Transverse colon (tissue), 4 donors: ENCODE results near the gene PRKCE. TPM values are rescaled to one million over a fixed set of nuclear protein-coding genes. Genes with fewer than 3 reads are reported as not detected.

ENCODE experiments used
- DNase-seq: peaks from one replicate; pipeline ENCODE4 v3.0.0-alpha.2; 2019
- H3K27ac ChIP-seq, 4 donors: fragments of 200-600 bp; sonication (generic); 2 replicates each; pipeline ENCODE4 v1.5.1; 2016 to 2018; ENCODE audit warnings: inconsistent platforms in 4 of 4
- H3K27me3 ChIP-seq: fragments of 200-600 bp; sonication (generic); 2 replicates; pipeline ENCODE4 v1.5.1; 2017; ENCODE audit warnings: inconsistent platforms
- H3K36me3 ChIP-seq, 4 donors: fragments of 200-600 bp; sonication (generic); 2 replicates each; pipeline ENCODE4 v1.5.1; 2017 to 2019; ENCODE audit warnings: inconsistent platforms in 4 of 4
- H3K4me1 ChIP-seq, 4 donors: fragments of 200-600 bp; sonication (generic); 2 replicates each; pipeline ENCODE4 v1.5.1; 2017 to 2020; ENCODE audit warnings: inconsistent platforms in 4 of 4
- H3K4me3 ChIP-seq, 4 donors: fragments of 200-600 bp; sonication (generic); 1 replicate in 1 of 4; 2 replicates in 3 of 4; pipeline versions ENCODE4 v1.5.1 to v1.6.1; 2017 to 2019; ENCODE audit warnings: inconsistent platforms in 4 of 4
- H3K9me3 ChIP-seq, 2 donors: fragments of 200-600 bp; sonication (generic); 2 replicates each; pipeline ENCODE4 v1.5.1; 2017 to 2019; ENCODE audit warnings: inconsistent platforms in 2 of 2
- EP300 ChIP-seq: sonication (generic); formaldehyde crosslinking; IDR thresholded peaks from one replicate; pipeline ENCODE4 v1.6.1; 2017; ENCODE audit warnings: antibody characterized with exemption, low read depth
- POLR2A ChIP-seq: fragments of 450-650 bp; IDR thresholded peaks from one replicate; pipeline ENCODE4 v1.6.1; 2016; ENCODE audit warnings: antibody characterized with exemption, mild to moderate bottlenecking, moderate library complexity
- POLR2AphosphoS5 ChIP-seq, 3 donors: sonication (generic); formaldehyde crosslinking; IDR thresholded peaks; one replicate each; pipeline ENCODE4 v1.6.1; 2016; ENCODE audit warnings: antibody characterized with exemption in 3 of 3
- WGBS, 2 donors: methylation state at CpG; one replicate each; pipeline ENCODE4 v1.1.5; 2018; ENCODE audit warnings: low coverage in 1 of 2; 5-methylcytosine and 5-hydroxymethylcytosine counted together
- in situ Hi-C, 4 donors: fragments of 200-750 bp; cut with MboI; loops; one replicate each; pipeline versions ENCODE4 v1.15.0 to v1.15.1; 2017; ENCODE audit warnings: low sequenced_read_pairs in 3 of 4, low pct_ligation_motif_present in 1 of 4, low pct_unique_long_range_greater_than_20kb in 1 of 4
- intact Hi-C: fragments of 100-400 bp; cut with DNase I; formaldehyde crosslinking; loops from one replicate; pipeline ENCODE4 v1.15.1; 2023; ENCODE audit warnings: low total_unique reads
- total RNA-seq, 4 donors: library from RNA; depleted of rRNA; stranded (reverse); fragments of >200 nt; gene quantifications; one replicate each; pipeline ENCODE4 v1.1.0, GENCODE V29; 2016
- TF ChIP-seq, protein P1 (sequence below), 5 experiments: fragments of 200-600 bp in 3 of 5; fragments of 450-650 bp in 2 of 5; sonication (generic) in 3 of 5; IDR thresholded peaks; 1 replicate in 2 of 5; 2 replicates in 3 of 5; pipeline ENCODE4 v1.5.1; 2016 to 2017; ENCODE audit warnings: antibody characterized with exemption in 5 of 5, inconsistent platforms in 3 of 5, mild to moderate bottlenecking in 2 of 5, moderate library complexity in 1 of 5

PRKCE gene
- total RNA-seq, 4 donors from 2014 or later: 8.6 to 20.6 (median 11.3) TPM

DNA sequence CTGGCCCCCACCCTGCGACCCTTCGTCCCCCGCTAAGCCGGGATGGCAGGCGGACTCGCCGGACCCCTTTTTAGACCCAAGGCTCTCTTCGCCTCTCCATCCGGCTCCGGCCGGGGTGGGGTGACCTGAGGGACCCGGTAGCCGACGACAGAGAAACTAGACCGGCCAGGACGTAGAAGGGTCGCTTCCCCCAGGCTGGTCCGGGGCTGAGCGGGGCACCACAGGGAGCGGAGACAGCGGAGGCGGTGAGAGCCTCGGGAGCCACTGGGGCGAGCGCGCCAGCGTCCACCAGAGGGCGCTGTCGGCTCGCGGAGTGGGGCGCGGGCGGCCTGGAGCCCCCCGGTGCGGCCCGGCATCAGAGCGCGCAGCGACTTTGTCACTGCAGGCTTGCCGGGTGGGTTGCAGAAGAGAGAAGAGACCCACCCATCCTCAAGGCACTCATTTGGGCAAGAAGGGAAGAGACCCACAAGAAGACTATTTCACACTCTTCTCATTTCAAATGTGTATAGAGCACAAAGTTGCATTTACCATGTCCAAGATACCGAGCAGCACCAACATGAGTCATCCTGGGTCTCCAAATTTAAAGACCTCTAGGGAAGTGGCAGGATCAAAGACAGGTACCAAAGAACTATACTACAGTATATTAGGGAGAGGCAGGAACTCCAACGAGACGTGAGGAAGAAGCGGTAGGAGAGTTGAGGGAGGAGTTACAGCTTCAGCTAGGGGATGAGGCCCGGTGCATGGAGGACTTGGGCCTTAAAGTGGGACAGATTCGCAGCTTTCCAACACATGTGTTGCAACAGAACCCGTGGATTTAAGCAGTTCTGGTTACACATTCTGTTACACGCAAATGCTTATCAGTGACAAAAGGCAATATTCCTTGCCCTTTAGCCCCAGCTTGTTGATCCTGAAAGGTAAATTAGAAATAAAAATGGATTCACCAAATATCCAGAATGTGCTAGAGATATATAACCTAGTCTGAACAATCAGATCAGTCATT lies 7.6 kb upstream of the PRKCE start:
- WGBS, 2 donors: 20 to 56% methylated on average over 7 to 24 of the region's 49 CpGs
- peak overlapping the region in 2 of 4 donors; percentile 8 to 66 for H3K27ac ChIP-seq
- peak; percentile 71 for DNase-seq
- H3K4me3 ChIP-seq: peak overlapping the region; percentile 44 to 64 (median 52)
- no peaks in the 10 kb centered on the region for H3K9me3 ChIP-seq
- intact Hi-C loops (loop anchor here (2.0 kb wide), 1 partner anchor 293 kb away; no protein-coding TSS in a partner anchor), in situ Hi-C loops (loop anchor here in 3 of 4 donors (10.0 to 25.0 kb wide), 3 partner anchors 131 to 718 kb away; no protein-coding TSS in a partner anchor)
- peaks cover 14 to 25% (median 19%) of the 10 kb centered on the region in 4 donors for H3K4me1 ChIP-seq
- peaks cover 14% of the 10 kb centered on the region for H3K27me3 ChIP-seq
- TF ChIP-seq, protein P1, sequence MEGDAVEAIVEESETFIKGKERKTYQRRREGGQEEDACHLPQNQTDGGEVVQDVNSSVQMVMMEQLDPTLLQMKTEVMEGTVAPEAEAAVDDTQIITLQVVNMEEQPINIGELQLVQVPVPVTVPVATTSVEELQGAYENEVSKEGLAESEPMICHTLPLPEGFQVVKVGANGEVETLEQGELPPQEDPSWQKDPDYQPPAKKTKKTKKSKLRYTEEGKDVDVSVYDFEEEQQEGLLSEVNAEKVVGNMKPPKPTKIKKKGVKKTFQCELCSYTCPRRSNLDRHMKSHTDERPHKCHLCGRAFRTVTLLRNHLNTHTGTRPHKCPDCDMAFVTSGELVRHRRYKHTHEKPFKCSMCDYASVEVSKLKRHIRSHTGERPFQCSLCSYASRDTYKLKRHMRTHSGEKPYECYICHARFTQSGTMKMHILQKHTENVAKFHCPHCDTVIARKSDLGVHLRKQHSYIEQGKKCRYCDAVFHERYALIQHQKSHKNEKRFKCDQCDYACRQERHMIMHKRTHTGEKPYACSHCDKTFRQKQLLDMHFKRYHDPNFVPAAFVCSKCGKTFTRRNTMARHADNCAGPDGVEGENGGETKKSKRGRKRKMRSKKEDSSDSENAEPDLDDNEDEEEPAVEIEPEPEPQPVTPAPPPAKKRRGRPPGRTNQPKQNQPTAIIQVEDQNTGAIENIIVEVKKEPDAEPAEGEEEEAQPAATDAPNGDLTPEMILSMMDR (IDR thresholded peaks at IDR 0.05): peak; percentile 94 to 99 (median 98)
- TF ChIP-seq POLR2AphosphoS5 (IDR thresholded peaks at IDR 0.05): no peak
- H3K36me3 ChIP-seq: no peaks in the 10 kb centered on the region

DNA sequence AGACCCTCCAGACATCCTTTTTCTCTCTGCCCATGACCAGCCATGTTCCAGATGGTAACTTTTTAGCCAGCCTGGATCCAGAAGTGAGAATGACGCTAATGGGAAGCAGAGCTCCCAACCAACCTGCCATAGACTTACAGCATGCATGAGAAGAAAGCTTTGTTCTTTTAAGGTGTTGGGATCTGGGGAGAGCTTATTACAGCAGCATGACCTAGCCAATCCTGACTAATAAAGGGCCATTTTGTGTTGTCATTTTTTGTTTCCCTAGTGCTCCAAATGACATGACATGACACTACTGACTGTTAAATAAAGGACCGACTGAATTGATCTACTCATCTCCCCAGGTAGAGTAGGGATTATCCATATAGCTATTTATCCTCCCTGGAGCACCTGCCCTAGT lies 5.2 kb upstream of the PRKCE start:
- TF ChIP-seq POLR2A: no peak
- TF ChIP-seq EP300: no peak
- no peak for TF ChIP-seq POLR2AphosphoS5 (IDR thresholded peaks at IDR 0.05)
- TF ChIP-seq, protein P1 (IDR thresholded peaks at IDR 0.05): no peak
- intact Hi-C loops: loop anchor here (5.0 kb wide), 1 partner anchor 131 kb away; no protein-coding TSS in a partner anchor
- DNase-seq: no peak
- in situ Hi-C loops: loop anchor here (5.0 to 25.0 kb wide), 6 partner anchors 129 to 716 kb away; no protein-coding TSS in a partner anchor
- 95 to 100% methylated on average over 2 of the region's 2 CpGs for WGBS, 2 donors
- H3K4me3 ChIP-seq: no peak overlapping the region
- H3K9me3 ChIP-seq: no peaks in the 10 kb centered on the region
- H3K4me1 ChIP-seq: peaks cover 14 to 34% (median 27%) of the 10 kb centered on the region in 4 donors
- H3K27me3 ChIP-seq: peaks cover 14% of the 10 kb centered on the region
- no peaks in the 10 kb centered on the region for H3K36me3 ChIP-seq
- H3K27ac ChIP-seq: no peak overlapping the region

DNA sequence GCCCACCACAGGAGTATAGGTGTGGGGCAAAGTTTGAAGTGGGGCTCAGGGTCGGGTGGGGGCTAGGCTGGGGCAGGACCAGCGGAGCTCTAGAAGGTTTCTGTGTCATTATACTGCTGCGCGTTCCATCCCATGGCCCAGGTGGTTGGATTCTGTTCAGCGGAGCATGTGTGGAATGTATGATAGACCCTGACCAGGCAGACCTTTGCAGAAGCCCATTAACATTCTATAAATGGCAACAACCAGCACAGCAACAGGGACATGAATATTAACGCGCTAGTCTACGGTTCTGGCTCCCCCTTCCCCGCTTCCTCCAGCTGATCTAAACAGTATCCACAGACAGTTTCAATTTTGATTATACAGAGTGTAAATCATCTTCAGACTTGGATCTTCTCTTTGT lies 4.1 kb upstream of the PRKCE start:
- TF ChIP-seq POLR2A: no peak
- TF ChIP-seq, protein P1 (IDR thresholded peaks at IDR 0.05): no peak
- TF ChIP-seq POLR2AphosphoS5 (IDR thresholded peaks at IDR 0.05): no peak
- no peak for TF ChIP-seq EP300
- no peak for DNase-seq
- intact Hi-C loops (loop anchor here (5.0 kb wide), 1 partner anchor 130 kb away; no protein-coding TSS in a partner anchor), in situ Hi-C loops (loop anchor here (5.0 to 25.0 kb wide), 6 partner anchors 127 to 715 kb away; no protein-coding TSS in a partner anchor)
- Histone ChIP-seq H3K4me1 (peaks cover 14 to 34% (median 27%) of the 10 kb centered on the region in 4 donors), H3K4me3 (no peak overlapping the region), H3K27me3 (peaks cover 12% of the 10 kb centered on the region), H3K27ac (peak overlapping the region; percentile 97 to 100 (median 99)), H3K36me3 (no peaks in the 10 kb centered on the region), H3K9me3 (no peaks in the 10 kb centered on the region)
- 39 to 80% methylated on average over 5 to 9 of the region's 9 CpGs for WGBS, 2 donors

DNA sequence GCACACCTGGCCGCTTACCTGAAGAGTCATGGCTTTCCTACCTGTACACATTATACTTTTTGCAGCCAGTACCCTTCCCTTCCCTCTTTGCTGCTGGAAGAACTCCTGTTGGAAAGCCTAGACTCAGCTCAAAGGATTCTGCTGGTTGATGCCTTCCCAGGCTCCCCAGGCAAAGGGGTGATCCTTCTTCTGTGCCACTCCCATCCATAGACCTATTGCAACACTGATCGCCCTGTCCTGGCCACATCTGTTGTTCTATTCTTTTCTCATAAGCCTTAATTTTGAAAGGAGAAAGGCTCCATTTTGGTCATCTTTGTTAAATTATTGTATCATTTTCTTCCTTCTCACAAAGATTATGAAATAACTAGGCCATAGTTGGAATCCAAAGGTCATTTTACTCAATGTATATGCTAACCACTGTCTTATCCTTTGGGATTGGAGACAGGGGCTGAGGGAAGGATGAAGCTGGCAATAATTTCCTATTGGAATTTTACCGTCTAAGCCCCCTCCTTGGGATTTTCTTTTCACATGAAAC lies 3.4 kb upstream of the PRKCE start:
- TF ChIP-seq POLR2AphosphoS5 (IDR thresholded peaks at IDR 0.05): no peak
- TF ChIP-seq, protein P1 (IDR thresholded peaks at IDR 0.05): no peak
- TF ChIP-seq POLR2A: no peak
- TF ChIP-seq EP300: no peak
- Histone ChIP-seq H3K36me3 (no peaks in the 10 kb centered on the region), H3K27ac (peak overlapping the region; percentile 97 to 100 (median 99)), H3K4me1 (peaks cover 14 to 41% (median 31%) of the 10 kb centered on the region in 4 donors), H3K9me3 (no peaks in the 10 kb centered on the region), H3K4me3 (no peak overlapping the region), H3K27me3 (peaks cover 5% of the 10 kb centered on the region)
- 96 to 100% methylated on average over 1 to 3 of the region's 3 CpGs for WGBS, 2 donors
- no peak for DNase-seq
- intact Hi-C loops: loop anchor here (5.0 kb wide), 1 partner anchor 129 kb away; no protein-coding TSS in a partner anchor
- in situ Hi-C loops: loop anchor here (5.0 to 25.0 kb wide), 6 partner anchors 127 to 714 kb away; no protein-coding TSS in a partner anchor
